GM10266 (cell line): ENCODE results near the gene RCOR1.
"Not testable (repeated sequence)": the region's sequence is repeated elsewhere in the genome, so short reads cannot be mapped to it uniquely, and the experiment has no call there.

Experiments used
- DNase-seq: peaks from one replicate; pipeline ENCODE4 v3.0.0; 2012; ENCODE audit errors: extremely low spot score
- CTCF ChIP-seq: IDR thresholded peaks from 2 replicates; pipeline ENCODE4 v1.5.1; 2012; ENCODE audit warnings: mild to moderate bottlenecking, low read depth; ENCODE audit not compliant: control insufficient read depth, insufficient read depth; ENCODE audit errors: missing control alignments

Gene RCOR1

GRCh38 chr14:102565331-102565887 lies 27.0 kb upstream of the RCOR1 start:
- no peak for TF ChIP-seq CTCF
- DNase-seq = peak; percentile 24

- DNase-seq = no peak
- no peak for TF ChIP-seq CTCF
Measured at GRCh38 chr14:102565959-102566358, 26.5 kb upstream of the RCOR1 start.

- DNase-seq = peak; percentile 22
- TF ChIP-seq CTCF = no peak
Measured at GRCh38 chr14:102568115-102568614, 24.3 kb upstream of the RCOR1 start.

- DNase-seq = no peak
- no peak for TF ChIP-seq CTCF
Measured at GRCh38 chr14:102570334-102570995, 22.0 kb upstream of the RCOR1 start.

GRCh38 chr14:102571043-102571442 lies 21.4 kb upstream of the RCOR1 start:
- no peak for DNase-seq
- TF ChIP-seq CTCF = no peak

GRCh38 chr14:102571478-102572042 lies 20.9 kb upstream of the RCOR1 start:
- DNase-seq = no peak
- no peak for TF ChIP-seq CTCF

- DNase-seq = not testable (repeated sequence)
Measured at GRCh38 chr14:102573161-102573560, 19.3 kb upstream of the RCOR1 start.

- TF ChIP-seq CTCF = no peak
- DNase-seq = peak; percentile 19
Measured at GRCh38 chr14:102573591-102574046, 18.8 kb upstream of the RCOR1 start.
